Aorta (tissue), 5 donors: Measurements from ENCODE around the gene SNAP29. TPM values are rescaled to one million over a fixed set of nuclear protein-coding genes. Genes with fewer than 3 reads are reported as not detected.

Experiments
- ATAC-seq: fragments of 200-7000 bp; cut with Tn5 transposase; one replicate; pipeline ENCODE4 v1.9.1; 2022; ENCODE audit warnings: moderate library complexity; ENCODE audit not compliant: low FRiP score
- DNase-seq, 2 donors: peaks; one replicate each; pipeline ENCODE4 v3.0.0-alpha.2; 2020
- H3K27ac ChIP-seq, 2 donors: one replicate each; pipeline ENCODE4 v1.5.1; 2013; ENCODE audit warnings: low read length in 2 of 2, mild to moderate bottlenecking in 2 of 2, moderate library complexity in 2 of 2, control low read depth in 1 of 2, inconsistent platforms in 1 of 2, low read depth in 1 of 2
- H3K27me3 ChIP-seq, 2 donors: one replicate each; pipeline ENCODE4 v1.6.1; 2013; ENCODE audit warnings: control low read depth in 1 of 2, low read length in 1 of 2, mild to moderate bottlenecking in 1 of 2, moderate library complexity in 1 of 2; ENCODE audit not compliant: insufficient read depth in 2 of 2, control insufficient read depth in 1 of 2
- H3K36me3 ChIP-seq, 2 donors: one replicate each; pipeline ENCODE4 v1.6.1; 2013; ENCODE audit warnings: control low read depth in 1 of 2, low read length in 1 of 2, mild to moderate bottlenecking in 1 of 2; ENCODE audit not compliant: insufficient read depth in 2 of 2, control insufficient read depth in 1 of 2
- H3K4me1 ChIP-seq, 2 donors: one replicate each; pipeline ENCODE4 v1.6.1; 2013; ENCODE audit warnings: low read length in 2 of 2, control low read depth in 1 of 2, mild to moderate bottlenecking in 1 of 2, moderate library complexity in 1 of 2; ENCODE audit not compliant: insufficient read depth in 2 of 2, control insufficient read depth in 1 of 2
- H3K4me3 ChIP-seq, 2 donors: one replicate each; pipeline ENCODE4 v1.5.1; 2013; ENCODE audit warnings: low read length in 2 of 2, control low read depth in 1 of 2, mild to moderate bottlenecking in 1 of 2
- H3K9me3 ChIP-seq: one replicate; pipeline ENCODE4 v1.6.1; 2013; ENCODE audit warnings: mild to moderate bottlenecking, low read length; ENCODE audit not compliant: control insufficient read depth
- WGBS, 2 donors: extraction: QIAGEN DNeasy Blood & Tissue Kit; methylation state at CpG; one replicate each; pipeline ENCODE4 v1.1.7; 2013; 5-methylcytosine and 5-hydroxymethylcytosine counted together
- intact Hi-C, 2 donors: fragments of 100-400 bp; cut with DNase I; formaldehyde crosslinking; loops; one replicate each; pipeline versions ENCODE4 v1.14.2 to v1.15.0; 2022
- polyA plus RNA-seq, 2 donors: library from polyadenylated mRNA; stranded (reverse); fragments of 200-250 nt; gene quantifications; one replicate each; pipeline ENCODE4 v1.2.3, GENCODE V29; 2013
- total RNA-seq, 2 donors: library from RNA; stranded (reverse); fragmentation: NEBNext Ultra II Directional; extraction: Animal tissue kit (Norgen Biotek cat#: 25700); gene quantifications; one replicate each; pipeline ENCODE4 v1.2.1, GENCODE V29; 2021
- donor health status: healthy with polysubstance abuse.
- donor health status: Bipolar disorder and iron deficiency.
- donor health status: DM: no; HTN: no; CAD: no.
- donor health status: DM: no; HTN: no; CAD: no.
- donor health status: DM: yes; HTN: yes; CAD: no.

The SNAP29 gene
- total and polyA plus RNA-seq, 4 donors = 19.2 to 25.5 (median 22.3) TPM

DNA sequence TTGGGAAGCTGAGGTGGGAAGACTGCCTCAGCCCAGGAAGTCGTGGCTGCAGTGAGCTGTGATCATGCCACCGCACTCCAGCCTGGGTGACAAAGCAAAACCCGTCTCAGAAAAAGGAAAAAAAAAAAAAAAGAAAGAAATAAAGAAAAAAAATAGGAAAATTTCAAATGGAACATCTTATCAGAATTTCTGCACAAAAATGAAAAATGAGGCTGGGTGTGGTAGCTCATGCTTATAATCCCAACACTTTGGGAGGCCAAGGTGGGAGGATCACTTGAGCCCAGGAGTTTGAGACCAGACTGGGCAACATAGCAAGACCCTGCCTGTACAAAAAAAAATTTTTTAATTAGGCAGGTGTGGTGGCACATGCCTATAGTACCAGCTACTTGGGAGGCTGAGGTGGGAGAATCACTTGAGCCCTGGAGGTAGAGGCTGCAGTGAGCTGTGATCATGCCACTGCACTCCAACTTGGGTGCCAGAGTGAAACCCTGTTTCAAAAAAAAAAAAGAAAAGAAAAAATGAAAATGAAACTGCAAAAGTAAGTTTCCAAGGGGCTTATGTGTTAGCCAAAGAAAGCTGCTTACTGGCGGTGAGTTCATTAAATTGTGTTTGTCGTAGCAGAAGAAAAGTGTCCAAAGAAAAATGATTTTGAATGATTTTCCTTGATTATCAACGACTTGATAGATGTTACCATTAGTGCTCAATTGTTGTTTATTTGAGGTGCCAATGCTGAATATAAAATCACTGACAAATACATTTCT is 50.9 kb downstream of the SNAP29 start:
- DNase-seq = peak in 1 of 2 donors; percentile 9
- no peaks in the 10 kb centered on the region for H3K27me3 ChIP-seq
- ATAC-seq = no peak
- intact Hi-C loops = no loop called here
- H3K27ac ChIP-seq = no peak overlapping the region
- H3K9me3 ChIP-seq = no peaks in the 10 kb centered on the region
- no peaks in the 10 kb centered on the region for H3K4me1 ChIP-seq
- no peak overlapping the region for H3K4me3 ChIP-seq
- no peaks in the 10 kb centered on the region for H3K36me3 ChIP-seq
- WGBS, 2 donors = 38 to 56% methylated on average over 6 of the region's 6 CpGs

DNA sequence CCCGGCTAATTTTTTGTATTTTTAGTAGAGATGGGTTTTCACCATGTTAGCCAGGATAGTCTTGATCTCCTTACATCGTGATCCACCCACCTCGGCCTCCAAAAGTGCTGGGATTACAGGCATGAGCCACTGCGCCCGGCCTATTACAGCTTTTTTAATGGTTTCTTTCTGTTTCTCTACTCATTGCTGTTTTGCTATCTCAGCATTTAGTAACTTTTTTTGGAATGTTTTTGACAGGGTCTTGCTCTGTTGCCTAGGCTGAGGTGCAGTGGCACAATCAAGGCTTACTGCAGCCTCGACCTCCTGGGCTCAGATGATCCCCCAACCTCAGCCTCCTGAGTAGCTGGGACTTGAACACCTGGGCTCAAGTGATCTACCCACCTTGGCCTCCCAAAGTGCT is 53.7 kb downstream of the SNAP29 start:
- H3K4me3 ChIP-seq = no peak overlapping the region
- no peaks in the 10 kb centered on the region for H3K36me3 ChIP-seq
- H3K27me3 ChIP-seq = no peaks in the 10 kb centered on the region
- WGBS, 2 donors = 92 to 94% methylated on average over 6 of the region's 6 CpGs
- no peak for ATAC-seq
- DNase-seq = peak in 1 of 2 donors; percentile 17
- no peak overlapping the region for H3K27ac ChIP-seq
- no peaks in the 10 kb centered on the region for H3K9me3 ChIP-seq
- H3K4me1 ChIP-seq = no peaks in the 10 kb centered on the region
- intact Hi-C loops = no loop called here

DNA sequence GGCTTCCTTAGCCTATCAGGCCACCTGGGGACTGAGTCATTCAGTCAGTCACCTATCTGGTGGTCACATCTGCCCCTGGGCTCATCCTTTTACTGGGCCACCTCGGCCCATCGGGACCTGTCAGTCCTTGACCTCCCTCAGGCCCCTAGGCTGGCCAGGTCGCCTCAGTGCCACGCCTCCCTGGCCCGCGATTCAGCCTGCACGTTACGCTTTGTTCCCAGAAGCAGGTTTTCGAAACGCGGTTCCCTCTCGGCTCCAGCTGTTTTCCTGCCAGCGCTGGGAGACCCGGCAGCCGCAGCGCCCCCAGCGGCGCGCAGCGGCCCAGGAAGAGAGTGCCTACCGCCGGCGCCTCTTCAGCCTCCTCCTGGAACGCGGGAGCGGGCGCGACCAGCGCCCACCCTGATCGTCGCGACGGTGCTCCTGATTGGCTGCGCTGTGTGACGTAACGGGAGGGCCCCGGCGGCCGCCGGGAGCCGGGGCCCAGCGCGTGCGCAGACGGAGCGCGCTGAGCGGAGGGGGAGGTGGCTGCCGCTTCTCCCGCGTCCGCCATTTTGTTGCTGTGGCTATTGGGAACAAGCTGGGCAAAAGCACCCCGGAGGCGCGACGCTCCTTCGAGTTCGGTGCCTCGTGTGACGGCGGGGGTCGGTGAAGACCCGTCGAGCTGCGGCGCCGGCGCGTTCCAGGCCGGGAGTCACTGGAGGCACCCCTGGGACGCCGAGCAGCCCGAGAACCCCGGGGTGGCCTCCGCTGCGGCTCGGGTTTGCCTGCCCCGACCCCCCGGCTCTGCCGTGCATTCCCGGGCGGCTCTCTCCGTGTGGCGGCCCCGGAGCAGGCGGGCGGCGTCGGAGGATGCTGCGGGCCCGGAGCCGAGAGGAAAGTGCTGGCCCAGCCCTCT is 58.4 kb downstream of the SNAP29 start, which contains the start of gene CRKL:
Gene CRKL, plus strand, starts transcription at position 492 of the 895 bp plus-strand sequence. CDS start 528 bp downstream, outside the sequence.
- Histone ChIP-seq H3K4me3 (peak within 1 kb of the TSS; percentile 50 to 87), H3K4me1 (peaks cover 0 to 3% of the 10 kb centered on the region in 2 donors), H3K9me3 (no peaks in the 10 kb centered on the region), H3K27me3 (no peaks in the 10 kb centered on the region), H3K27ac (peak within 1 kb of the TSS; percentile 14 to 61), H3K36me3 (no peaks in the 10 kb centered on the region)
- intact Hi-C loops = loop anchor here in 1 of 2 donors (1.0 kb wide), 1 partner anchor 32 kb away; no protein-coding TSS in a partner anchor
- peak; percentile 98 to 99 for DNase-seq
- WGBS, 2 donors = 0% methylated on average over 77 to 92 of the region's 92 CpGs
- peak; percentile 100 for ATAC-seq

DNA sequence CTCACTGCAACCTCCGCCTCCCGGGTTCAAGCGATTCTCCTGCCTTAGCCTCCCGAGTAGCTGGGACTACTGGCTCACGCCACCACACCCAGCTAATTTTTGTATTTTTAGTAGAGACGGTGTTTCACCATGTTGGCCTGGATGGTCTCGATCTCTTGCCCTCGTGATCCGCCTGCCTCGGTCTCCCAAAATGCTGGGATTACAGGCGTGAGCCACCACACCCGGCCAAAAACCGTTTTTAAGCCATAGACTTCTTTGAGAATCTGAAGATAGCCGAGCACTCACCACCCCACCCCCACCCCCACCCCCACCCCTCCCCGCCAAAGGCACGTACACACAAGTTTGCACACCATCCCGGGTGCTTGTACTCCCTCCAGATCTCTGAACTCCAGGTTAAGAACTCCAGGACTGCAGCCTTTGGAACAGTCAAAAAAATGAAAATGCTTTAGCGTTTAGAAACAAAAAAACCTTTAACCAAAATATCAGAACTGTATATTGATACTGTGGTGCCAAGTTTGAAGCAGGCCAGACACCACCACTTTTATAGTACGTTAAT is 59.9 kb downstream of the SNAP29 start:
- H3K4me1 ChIP-seq = peaks cover 0 to 3% of the 10 kb centered on the region in 2 donors
- DNase-seq = peak in 1 of 2 donors; percentile 40

DNA sequence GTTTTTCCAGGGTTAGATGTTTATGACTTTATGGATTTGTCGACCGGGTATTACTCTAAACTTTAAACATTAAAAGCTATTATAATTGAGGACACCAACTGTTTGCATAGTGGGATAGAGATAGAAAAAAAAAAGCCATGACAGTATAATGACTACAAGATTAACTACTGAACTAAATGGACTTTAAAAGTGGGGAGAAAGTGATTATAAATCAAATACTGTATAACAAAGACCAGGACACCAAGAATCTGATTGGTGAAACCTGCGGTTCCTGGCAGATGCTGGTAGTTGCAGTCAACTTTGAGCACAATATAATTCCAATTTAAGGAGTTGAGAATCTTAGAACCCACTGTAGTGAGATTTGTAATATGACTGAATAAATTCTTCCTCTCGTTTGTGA is 60.9 kb downstream of the SNAP29 start:
- intact Hi-C loops = no loop called here
- Histone ChIP-seq H3K27ac (no peak overlapping the region), H3K4me3 (peak overlapping the region; percentile 19 to 87), H3K36me3 (no peaks in the 10 kb centered on the region), H3K9me3 (no peaks in the 10 kb centered on the region), H3K4me1 (peaks cover 0 to 3% of the 10 kb centered on the region in 2 donors), H3K27me3 (no peaks in the 10 kb centered on the region)
- WGBS, 2 donors = 12 to 16% methylated on average over 4 of the region's 4 CpGs
- DNase-seq = no peak
- no peak for ATAC-seq

More for the DNA sequence above, 59.9 kb downstream of the SNAP29 start:
- intact Hi-C loops = no loop called here
- Histone ChIP-seq H3K36me3 (no peaks in the 10 kb centered on the region), H3K27me3 (no peaks in the 10 kb centered on the region), H3K9me3 (no peaks in the 10 kb centered on the region), H3K4me3 (peak overlapping the region; percentile 60 to 87), H3K27ac (no peak overlapping the region)
- ATAC-seq = no peak
- 1% methylated on average over 19 of the region's 19 CpGs for WGBS, 2 donors

DNA sequence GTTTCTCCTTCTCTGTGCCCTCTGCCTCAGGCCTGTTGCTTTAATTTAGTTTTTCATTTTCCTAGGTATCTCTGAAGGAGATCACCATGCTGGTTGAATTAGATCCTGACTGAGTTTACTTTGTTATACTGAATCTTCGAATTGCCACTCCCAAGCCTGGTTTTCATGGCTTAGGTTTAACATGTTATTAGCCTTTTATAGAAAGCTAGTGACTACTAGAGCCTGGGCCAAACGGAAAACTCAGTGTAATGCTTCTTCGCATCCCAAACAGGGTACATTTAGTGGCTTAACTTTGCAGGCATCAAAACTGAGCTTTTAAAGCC is 62.0 kb downstream of the SNAP29 start:
- no peaks in the 10 kb centered on the region for H3K9me3 ChIP-seq
- no peaks in the 10 kb centered on the region for H3K36me3 ChIP-seq
- no peak overlapping the region for H3K27ac ChIP-seq
- no peak for ATAC-seq
- H3K27me3 ChIP-seq = no peaks in the 10 kb centered on the region
- DNase-seq = no peak
- intact Hi-C loops = no loop called here
- peaks cover 0 to 3% of the 10 kb centered on the region in 2 donors for H3K4me1 ChIP-seq
- WGBS, 2 donors = 64% methylated on average over 3 of the region's 3 CpGs
- peak overlapping the region in 1 of 2 donors; percentile 4 for H3K4me3 ChIP-seq

DNA sequence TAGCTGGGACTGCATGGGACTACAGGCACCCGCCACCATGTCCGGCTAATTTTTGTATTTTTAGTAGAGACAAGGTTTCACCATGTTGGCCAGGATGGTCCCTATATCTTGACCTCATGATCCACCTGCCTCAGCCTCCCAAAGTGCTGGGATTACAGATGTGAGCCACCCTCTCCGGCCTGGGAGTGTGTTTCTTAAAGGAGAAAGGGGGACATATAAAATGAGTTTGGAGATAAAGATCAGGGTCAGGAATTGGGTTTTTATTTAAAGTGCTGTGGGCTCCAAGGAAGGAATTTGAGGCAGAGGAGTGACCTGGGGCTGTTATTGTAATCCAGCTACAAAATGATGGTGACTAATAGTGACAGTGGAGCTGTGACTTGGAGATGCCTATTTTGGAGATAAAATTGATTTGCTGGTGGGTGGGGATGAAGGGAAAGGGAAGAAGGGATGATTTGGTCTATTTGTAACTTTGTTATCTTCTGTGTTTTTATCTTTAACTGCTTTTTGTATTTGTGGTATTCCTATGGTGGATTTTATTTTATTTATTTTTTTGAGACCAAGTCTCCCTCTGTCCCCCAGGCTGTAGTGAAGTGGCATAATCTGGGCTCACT is 63.4 kb downstream of the SNAP29 start:
- H3K4me3 ChIP-seq = no peak overlapping the region
- no peaks in the 10 kb centered on the region for H3K36me3 ChIP-seq
- intact Hi-C loops = no loop called here
- H3K9me3 ChIP-seq = no peaks in the 10 kb centered on the region
- H3K27ac ChIP-seq = no peak overlapping the region
- peaks cover 0 to 3% of the 10 kb centered on the region in 2 donors for H3K4me1 ChIP-seq
- no peaks in the 10 kb centered on the region for H3K27me3 ChIP-seq
- WGBS, 2 donors = 83 to 87% methylated on average over 3 of the region's 3 CpGs
- no peak for DNase-seq
- no peak for ATAC-seq

DNA sequence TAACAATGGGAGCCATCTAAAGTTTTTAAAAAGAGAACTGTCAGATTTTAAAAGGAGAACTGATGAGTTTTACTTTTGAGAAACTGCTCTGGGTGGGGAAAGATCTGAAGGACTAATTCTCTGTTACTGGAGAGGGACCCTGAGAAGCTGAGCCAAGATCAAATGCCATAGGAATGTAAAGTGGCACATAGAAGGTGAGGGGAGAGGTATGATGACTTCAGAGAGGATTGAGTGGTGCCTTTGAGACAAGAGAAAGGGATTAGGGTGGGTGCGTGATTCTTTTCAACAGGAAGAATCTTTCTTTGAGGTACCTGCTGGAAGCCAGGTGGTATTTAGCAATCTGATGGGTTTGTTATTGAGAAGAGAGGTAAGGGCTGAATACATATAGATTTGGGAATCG is 67.4 kb downstream of the SNAP29 start:
- Histone ChIP-seq H3K4me1 (peaks cover 0 to under 1% of the 10 kb centered on the region in 2 donors), H3K27me3 (no peaks in the 10 kb centered on the region), H3K9me3 (no peaks in the 10 kb centered on the region), H3K4me3 (no peak overlapping the region), H3K36me3 (no peaks in the 10 kb centered on the region), H3K27ac (no peak overlapping the region)
- ATAC-seq = no peak
- WGBS, 2 donors = 85 to 92% methylated on average over 2 of the region's 2 CpGs
- intact Hi-C loops = no loop called here
- DNase-seq = no peak
